Activated B cell treated with CpG ODN at 0.5 μM for 24 hours (primary cell): ENCODE results near the gene ATP6V1F. TPM values are rescaled to one million over a fixed set of nuclear protein-coding genes. Genes with fewer than 3 reads are reported as not detected.

Experiments
- ATAC-seq: fragments of 200-7000 bp; cut with Tn5 transposase; one replicate; pipeline ENCODE4 v1.10.0; 2021; ENCODE audit warnings: low read depth, mild to moderate bottlenecking, moderate library complexity
- CTCF ChIA-PET: fragments of 350-600 bp; sonication (Branson Sonifier 250); formaldehyde crosslinking; loops from one replicate; lab custom pipeline; 2021; ENCODE audit warnings: antibody characterized with exemption; lab: Charles Lee
- POLR2A ChIA-PET: fragments of 350-600 bp; sonication (Branson Sonifier 250); formaldehyde crosslinking; loops from one replicate; lab custom pipeline; 2021; ENCODE audit warnings: antibody characterized with exemption; lab: Charles Lee
- DNase-seq: peaks from one replicate; pipeline ENCODE4 v3.0.0; 2022
- H3K27ac Mint-ChIP-seq: one replicate; pipeline ENCODE4 v1.8.0; 2020; ENCODE audit warnings: mixed read lengths
- H3K27me3 Mint-ChIP-seq: one replicate; pipeline ENCODE4 v1.8.0; 2021; ENCODE audit warnings: mixed read lengths
- H3K36me3 Mint-ChIP-seq: one replicate; pipeline ENCODE4 v1.8.0; 2021; ENCODE audit warnings: low read depth, mixed read lengths
- H3K4me1 Mint-ChIP-seq: one replicate; pipeline ENCODE4 v1.8.0; 2021; ENCODE audit warnings: mixed read lengths
- H3K4me3 Mint-ChIP-seq: one replicate; pipeline ENCODE4 v1.8.0; 2020; ENCODE audit warnings: mild to moderate bottlenecking, mixed read lengths
- H3K9me3 Mint-ChIP-seq: one replicate; pipeline ENCODE4 v1.8.0; 2020; ENCODE audit warnings: mixed read lengths
- intact Hi-C: fragments of 100-400 bp; cut with micrococcal nuclease; formaldehyde crosslinking; loops from one replicate; pipeline ENCODE4 v1.15.1; 2024
- total RNA-seq: library from RNA; stranded (reverse); gene quantifications from 2 replicates; pipeline ENCODE4 v1.2.3, GENCODE V29; 2022
- TF ChIP-seq, protein P1 (sequence below): fragments of 200-600 bp; IDR thresholded peaks from one replicate; pipeline ENCODE4 v1.8.0; 2022; ENCODE audit warnings: antibody characterized with exemption, mild to moderate bottlenecking

The ATP6V1F gene
- total RNA-seq, 1 donor from 2014 or later = 100.0 TPM

DNA sequence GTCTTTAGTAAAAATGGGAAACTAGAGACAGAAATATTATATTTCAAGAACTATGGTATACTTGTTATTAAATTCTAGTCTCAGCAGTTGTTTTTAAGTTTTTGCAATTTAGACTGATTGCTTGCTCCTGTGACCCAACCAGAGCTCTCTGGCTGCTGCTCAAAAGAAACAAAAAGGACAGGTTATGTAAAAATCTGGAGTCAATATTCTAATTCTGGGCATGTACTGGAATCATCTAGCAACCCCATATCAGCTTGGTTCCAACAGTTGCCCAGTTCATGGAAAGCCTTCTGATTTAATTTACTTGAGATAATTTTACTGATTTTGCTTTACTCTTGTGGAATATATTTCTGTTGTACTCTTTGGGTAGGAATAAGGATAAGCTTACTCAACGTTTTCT is 37.6 kb downstream of the ATP6V1F start:
- ATAC-seq (no peak), DNase-seq (no peak)
- ChIA-PET CTCF (interaction anchor here (1.1 to 1.3 kb wide), 2 partner anchors 16 to 47 kb away, joined by 3 to 5 read pairs; no protein-coding TSS in a partner anchor), POLR2A (interaction anchor here (1.6 kb wide), 1 partner anchor 37 kb away, joined by 3 read pairs; the partner anchor contains the start of gene ATP6V1F)
- TF ChIP-seq, protein P1, sequence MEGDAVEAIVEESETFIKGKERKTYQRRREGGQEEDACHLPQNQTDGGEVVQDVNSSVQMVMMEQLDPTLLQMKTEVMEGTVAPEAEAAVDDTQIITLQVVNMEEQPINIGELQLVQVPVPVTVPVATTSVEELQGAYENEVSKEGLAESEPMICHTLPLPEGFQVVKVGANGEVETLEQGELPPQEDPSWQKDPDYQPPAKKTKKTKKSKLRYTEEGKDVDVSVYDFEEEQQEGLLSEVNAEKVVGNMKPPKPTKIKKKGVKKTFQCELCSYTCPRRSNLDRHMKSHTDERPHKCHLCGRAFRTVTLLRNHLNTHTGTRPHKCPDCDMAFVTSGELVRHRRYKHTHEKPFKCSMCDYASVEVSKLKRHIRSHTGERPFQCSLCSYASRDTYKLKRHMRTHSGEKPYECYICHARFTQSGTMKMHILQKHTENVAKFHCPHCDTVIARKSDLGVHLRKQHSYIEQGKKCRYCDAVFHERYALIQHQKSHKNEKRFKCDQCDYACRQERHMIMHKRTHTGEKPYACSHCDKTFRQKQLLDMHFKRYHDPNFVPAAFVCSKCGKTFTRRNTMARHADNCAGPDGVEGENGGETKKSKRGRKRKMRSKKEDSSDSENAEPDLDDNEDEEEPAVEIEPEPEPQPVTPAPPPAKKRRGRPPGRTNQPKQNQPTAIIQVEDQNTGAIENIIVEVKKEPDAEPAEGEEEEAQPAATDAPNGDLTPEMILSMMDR = no peak
- H3K4me1 Mint-ChIP-seq = peaks cover 8% of the 10 kb centered on the region
- H3K27me3 Mint-ChIP-seq = no peaks in the 10 kb centered on the region
- H3K36me3 Mint-ChIP-seq = no peaks in the 10 kb centered on the region
- no peak overlapping the region for H3K27ac Mint-ChIP-seq
- H3K9me3 Mint-ChIP-seq = peaks cover 4% of the 10 kb centered on the region
- no peak overlapping the region for H3K4me3 Mint-ChIP-seq
- intact Hi-C loops = loop anchor here (10.0 kb wide), 2 partner anchors 375 to 575 kb away; no protein-coding TSS in a partner anchor

DNA sequence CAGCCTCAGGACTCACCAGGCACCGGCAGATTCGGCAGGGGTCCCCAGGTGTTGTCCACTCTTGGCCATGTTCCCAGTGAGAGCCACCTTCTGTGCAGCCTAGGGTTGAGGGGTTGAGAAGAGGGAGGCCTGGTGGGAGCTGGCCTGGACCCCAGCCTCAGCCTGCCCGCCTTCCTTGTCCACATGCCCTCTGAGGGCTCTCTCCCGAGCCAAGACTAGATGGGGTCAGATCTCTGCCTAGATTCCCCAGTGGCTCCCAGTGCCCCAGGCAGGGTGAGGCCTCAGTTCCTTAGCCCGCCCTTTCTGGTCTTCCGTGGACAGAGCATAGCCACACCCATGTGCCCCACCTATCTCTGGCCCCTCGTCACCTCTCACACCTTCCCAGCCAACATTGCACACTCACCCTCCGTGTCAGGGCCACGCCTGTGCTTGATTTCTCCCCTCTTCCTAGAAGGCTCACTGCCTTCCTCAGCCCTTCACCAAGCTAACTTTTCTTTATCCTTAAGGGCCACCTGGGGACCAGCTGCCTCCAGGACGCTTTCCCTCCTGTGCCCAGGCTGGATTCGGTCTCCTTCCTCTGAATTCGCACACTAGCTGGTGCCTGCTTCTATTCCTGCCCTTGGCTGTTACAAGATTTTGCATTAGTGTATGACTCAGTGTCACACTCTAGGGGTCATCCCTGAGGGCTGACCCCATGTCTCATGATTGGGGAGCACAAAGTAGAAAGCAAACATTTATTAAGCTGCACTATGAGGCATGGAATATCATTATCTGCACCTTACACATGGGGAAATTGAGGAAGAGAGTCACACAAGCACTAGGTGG is 40.3 kb downstream of the ATP6V1F start:
- Mint-ChIP-seq H3K27me3 (no peaks in the 10 kb centered on the region), H3K4me3 (peak overlapping the region; percentile 28), H3K36me3 (no peaks in the 10 kb centered on the region), H3K27ac (no peak overlapping the region), H3K4me1 (peaks cover 8% of the 10 kb centered on the region), H3K9me3 (peaks cover 4% of the 10 kb centered on the region)
- intact Hi-C loops = loop anchor here (10.0 kb wide), 2 partner anchors 372 to 572 kb away; no protein-coding TSS in a partner anchor
- DNase-seq (no peak), ATAC-seq (no peak)
- POLR2A ChIA-PET = interaction anchor here (1.4 to 2.5 kb wide), 2 partner anchors 12 to 37 kb away, joined by 4 to 7 read pairs; no protein-coding TSS in a partner anchor
- TF ChIP-seq, protein P1 = no peak
- CTCF ChIA-PET = interaction anchor here (1.0 to 2.6 kb wide), 6 partner anchors 19 to 307 kb away, joined by 3 to 18 read pairs (median 4); no protein-coding TSS in a partner anchor

GRCh38 chr7:128903621-128904361 is 41.1 kb downstream of the ATP6V1F start:
- H3K27ac Mint-ChIP-seq = no peak overlapping the region
- peaks cover 8% of the 10 kb centered on the region for H3K4me1 Mint-ChIP-seq
- no peaks in the 10 kb centered on the region for H3K9me3 Mint-ChIP-seq
- no peak for DNase-seq
- H3K27me3 Mint-ChIP-seq = no peaks in the 10 kb centered on the region
- TF ChIP-seq, protein P1 = no peak
- intact Hi-C loops = loop anchor here (1.0 to 10.0 kb wide), 9 partner anchors 37 to 571 kb away; no protein-coding TSS in a partner anchor
- no peak for ATAC-seq
- no peaks in the 10 kb centered on the region for H3K36me3 Mint-ChIP-seq
- POLR2A ChIA-PET = interaction anchor here (1.4 to 2.5 kb wide), 2 partner anchors 11 to 36 kb away, joined by 4 to 7 read pairs; no protein-coding TSS in a partner anchor
- CTCF ChIA-PET = interaction anchor here (0.9 to 2.6 kb wide), 7 partner anchors 20 to 306 kb away, joined by 3 to 18 read pairs (median 4); no protein-coding TSS in a partner anchor
- H3K4me3 Mint-ChIP-seq = no peak overlapping the region

DNA sequence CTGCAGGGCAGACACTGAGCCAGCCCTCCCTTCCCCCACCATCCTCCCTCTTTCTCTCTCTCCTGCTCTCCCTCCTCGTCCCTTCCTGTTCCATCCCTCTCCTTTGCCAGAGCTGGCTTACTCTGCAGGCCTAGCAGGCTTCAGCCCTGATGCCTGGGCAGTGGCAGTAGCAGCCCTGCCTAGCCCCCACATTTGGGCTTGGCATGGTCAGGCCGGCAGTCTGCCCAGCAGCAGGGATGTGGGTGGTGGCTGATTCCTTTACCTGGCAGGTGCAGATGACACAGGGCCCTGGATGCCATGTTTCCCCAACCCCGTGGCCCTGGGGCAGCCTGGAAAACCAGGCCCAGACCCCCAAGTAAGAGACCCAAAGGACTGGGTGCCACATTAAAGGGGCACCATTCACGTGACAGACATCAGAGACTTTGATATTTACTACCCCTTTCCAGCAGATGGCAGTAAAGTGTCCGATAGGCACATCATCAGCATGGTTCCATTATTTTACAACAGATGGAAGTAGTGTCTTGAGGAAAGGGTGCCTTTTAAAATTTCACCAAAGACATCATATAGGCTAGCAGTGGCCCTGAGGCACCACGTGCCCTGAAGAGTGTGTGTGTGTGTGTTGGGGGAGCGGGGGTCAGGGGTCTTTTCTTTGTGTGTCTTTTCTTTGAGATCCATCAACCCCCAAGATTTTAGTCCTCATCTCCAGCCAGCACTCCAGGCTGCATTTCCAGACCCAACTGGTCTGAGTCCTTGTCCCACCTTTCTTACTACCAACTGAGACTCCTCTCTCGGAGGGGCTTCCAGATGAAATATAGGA is 41.9 kb downstream of the ATP6V1F start:
- no peak overlapping the region for H3K4me3 Mint-ChIP-seq
- H3K27ac Mint-ChIP-seq = no peak overlapping the region

More for the DNA sequence above, 41.9 kb downstream of the ATP6V1F start:
- intact Hi-C loops = loop anchor here (1.0 to 10.0 kb wide), 9 partner anchors 36 to 570 kb away; no protein-coding TSS in a partner anchor
- POLR2A ChIA-PET = interaction anchor here (1.4 to 2.5 kb wide), 2 partner anchors 10 to 35 kb away, joined by 4 to 7 read pairs; no protein-coding TSS in a partner anchor
- DNase-seq (no peak), ATAC-seq (peak; percentile 90)
- Mint-ChIP-seq H3K27me3 (peaks cover 7% of the 10 kb centered on the region), H3K36me3 (no peaks in the 10 kb centered on the region), H3K4me1 (peaks cover 8% of the 10 kb centered on the region), H3K9me3 (no peaks in the 10 kb centered on the region)
- TF ChIP-seq, protein P1 = no peak
- CTCF ChIA-PET = interaction anchor here (0.8 to 2.6 kb wide), 3 partner anchors 185 to 187 kb away, joined by 3 to 18 read pairs (median 5); no protein-coding TSS in a partner anchor
